ENCODE data around the gene HCFC1.

HCFC1 gene

GRCh38 chrX:153934148-153934761 is 37.4 kb downstream of the HCFC1 start:
- no peaks in the 10 kb centered on the region for H3K9me3 Mint-ChIP-seq (ENCODE audit: low read depth)
- H3K4me1 Mint-ChIP-seq (ENCODE audit: low read depth): peaks cover 28% of the 10 kb centered on the region
- no peaks in the 10 kb centered on the region for H3K27me3 Mint-ChIP-seq
- peak overlapping the region; percentile 68 for H3K27ac Mint-ChIP-seq
- H3K36me3 Mint-ChIP-seq: no peaks in the 10 kb centered on the region
- peak overlapping the region; percentile 89 for H3K4me3 Mint-ChIP-seq

GRCh38 chrX:153933748-153934147 is 37.9 kb downstream of the HCFC1 start:
- Mint-ChIP-seq H3K36me3 (no peaks in the 10 kb centered on the region), H3K9me3 (ENCODE audit: low read depth) (no peaks in the 10 kb centered on the region), H3K27ac (peak overlapping the region; percentile 59), H3K27me3 (no peaks in the 10 kb centered on the region), H3K4me1 (ENCODE audit: low read depth) (peaks cover 31% of the 10 kb centered on the region), H3K4me3 (peak overlapping the region; percentile 89)

- H3K4me3 Mint-ChIP-seq: peak overlapping the region; percentile 73
- no peak overlapping the region for H3K27ac Mint-ChIP-seq
- H3K4me1 Mint-ChIP-seq (ENCODE audit: low read depth): peaks cover 27% of the 10 kb centered on the region
- no peaks in the 10 kb centered on the region for H3K9me3 Mint-ChIP-seq (ENCODE audit: low read depth)
- H3K27me3 Mint-ChIP-seq: no peaks in the 10 kb centered on the region
- H3K36me3 Mint-ChIP-seq: peaks cover 2% of the 10 kb centered on the region
Observed at GRCh38 chrX:153932220-153932915, 39.2 kb downstream of the HCFC1 start.

GRCh38 chrX:153931748-153932147 is 39.9 kb downstream of the HCFC1 start:
- peak overlapping the region; percentile 42 for H3K4me3 Mint-ChIP-seq
- H3K4me1 Mint-ChIP-seq (ENCODE audit: low read depth): peaks cover 28% of the 10 kb centered on the region
- peaks cover 2% of the 10 kb centered on the region for H3K36me3 Mint-ChIP-seq
- H3K27ac Mint-ChIP-seq: peak overlapping the region; percentile 50
- H3K9me3 Mint-ChIP-seq (ENCODE audit: low read depth): no peaks in the 10 kb centered on the region
- no peaks in the 10 kb centered on the region for H3K27me3 Mint-ChIP-seq

- Mint-ChIP-seq H3K36me3 (peaks cover 2% of the 10 kb centered on the region), H3K4me1 (ENCODE audit: low read depth) (peaks cover 26% of the 10 kb centered on the region), H3K27me3 (no peaks in the 10 kb centered on the region), H3K27ac (peak overlapping the region; percentile 50), H3K4me3 (peak overlapping the region; percentile 42), H3K9me3 (ENCODE audit: low read depth) (no peaks in the 10 kb centered on the region)
Observed at GRCh38 chrX:153931151-153931550, 40.5 kb downstream of the HCFC1 start.

GRCh38 chrX:153930011-153930910 is 41.4 kb downstream of the HCFC1 start:
- H3K9me3 Mint-ChIP-seq (ENCODE audit: low read depth): no peaks in the 10 kb centered on the region
- peaks cover 21% of the 10 kb centered on the region for H3K4me1 Mint-ChIP-seq (ENCODE audit: low read depth)
- H3K4me3 Mint-ChIP-seq: peak overlapping the region; percentile 20
- H3K36me3 Mint-ChIP-seq: peaks cover 2% of the 10 kb centered on the region
- no peak overlapping the region for H3K27ac Mint-ChIP-seq
- no peaks in the 10 kb centered on the region for H3K27me3 Mint-ChIP-seq

GRCh38 chrX:153929576-153929975 is 42.0 kb downstream of the HCFC1 start:
- H3K27ac Mint-ChIP-seq: no peak overlapping the region
- no peaks in the 10 kb centered on the region for H3K9me3 Mint-ChIP-seq (ENCODE audit: low read depth)
- peaks cover 21% of the 10 kb centered on the region for H3K4me1 Mint-ChIP-seq (ENCODE audit: low read depth)
- no peaks in the 10 kb centered on the region for H3K27me3 Mint-ChIP-seq
- peaks cover 2% of the 10 kb centered on the region for H3K36me3 Mint-ChIP-seq
- H3K4me3 Mint-ChIP-seq: peak overlapping the region; percentile 92

GRCh38 chrX:153928846-153929245 is 42.8 kb downstream of the HCFC1 start:
- peak overlapping the region; percentile 66 for H3K27ac Mint-ChIP-seq
- no peaks in the 10 kb centered on the region for H3K27me3 Mint-ChIP-seq
- peaks cover 2% of the 10 kb centered on the region for H3K36me3 Mint-ChIP-seq
- H3K4me3 Mint-ChIP-seq: peak overlapping the region; percentile 92
- no peaks in the 10 kb centered on the region for H3K9me3 Mint-ChIP-seq (ENCODE audit: low read depth)
- peaks cover 22% of the 10 kb centered on the region for H3K4me1 Mint-ChIP-seq (ENCODE audit: low read depth)

- Mint-ChIP-seq H3K36me3 (peaks cover 2% of the 10 kb centered on the region), H3K4me1 (ENCODE audit: low read depth) (peaks cover 25% of the 10 kb centered on the region), H3K9me3 (ENCODE audit: low read depth) (no peaks in the 10 kb centered on the region), H3K27ac (peak overlapping the region; percentile 95), H3K27me3 (no peaks in the 10 kb centered on the region), H3K4me3 (peak overlapping the region; percentile 92)
Observed at GRCh38 chrX:153927922-153928760, 43.5 kb downstream of the HCFC1 start.

GRCh38 chrX:153927672-153927921 is 44.0 kb downstream of the HCFC1 start:
- Mint-ChIP-seq H3K9me3 (ENCODE audit: low read depth) (no peaks in the 10 kb centered on the region), H3K36me3 (peaks cover 2% of the 10 kb centered on the region), H3K27ac (peak overlapping the region; percentile 91), H3K4me1 (ENCODE audit: low read depth) (peaks cover 24% of the 10 kb centered on the region), H3K27me3 (no peaks in the 10 kb centered on the region), H3K4me3 (peak overlapping the region; percentile 91)

- peak overlapping the region; percentile 91 for H3K4me3 Mint-ChIP-seq
- no peaks in the 10 kb centered on the region for H3K27me3 Mint-ChIP-seq
- H3K9me3 Mint-ChIP-seq (ENCODE audit: low read depth): no peaks in the 10 kb centered on the region
- H3K4me1 Mint-ChIP-seq (ENCODE audit: low read depth): peaks cover 28% of the 10 kb centered on the region
- peak overlapping the region; percentile 91 for H3K27ac Mint-ChIP-seq
- H3K36me3 Mint-ChIP-seq: peaks cover 2% of the 10 kb centered on the region
Observed at GRCh38 chrX:153926858-153927671, 44.6 kb downstream of the HCFC1 start.

- H3K36me3 Mint-ChIP-seq: peaks cover 2% of the 10 kb centered on the region
- peak overlapping the region; percentile 91 for H3K27ac Mint-ChIP-seq
- peaks cover 27% of the 10 kb centered on the region for H3K4me1 Mint-ChIP-seq (ENCODE audit: low read depth)
- no peaks in the 10 kb centered on the region for H3K27me3 Mint-ChIP-seq
- H3K9me3 Mint-ChIP-seq (ENCODE audit: low read depth): no peaks in the 10 kb centered on the region
- peak overlapping the region; percentile 91 for H3K4me3 Mint-ChIP-seq
Observed at GRCh38 chrX:153926552-153926857, 45.1 kb downstream of the HCFC1 start.

- H3K4me1 Mint-ChIP-seq (ENCODE audit: low read depth): peaks cover 24% of the 10 kb centered on the region
- H3K27ac Mint-ChIP-seq: peak within 1 kb of the TSS; percentile 93
- peaks cover 2% of the 10 kb centered on the region for H3K36me3 Mint-ChIP-seq
- H3K4me3 Mint-ChIP-seq: peak within 1 kb of the TSS; percentile 95
- H3K9me3 Mint-ChIP-seq (ENCODE audit: low read depth): no peaks in the 10 kb centered on the region
- H3K27me3 Mint-ChIP-seq: no peaks in the 10 kb centered on the region
Observed at GRCh38 chrX:153925739-153926551, 45.7 kb downstream of the HCFC1 start, which contains the start of gene ARHGAP4. ARHGAP4 (minus strand) TSS chrX:153926264; CDS start chrX:153926202, 62 bp downstream.

Measured in activated naive CD8-positive, alpha-beta T cell (primary cell).